Neuronal stem cell (in vitro differentiated cells): ENCODE data around the gene IFT25.

Source experiments
- DNase-seq: peaks from one replicate; pipeline ENCODE4 v3.0.0-alpha.2; 2013; ENCODE audit warnings: low spot score
- H2AFZ ChIP-seq: one replicate; pipeline ENCODE4 v1.6.1; 2013; ENCODE audit warnings: mild to moderate bottlenecking, low read length, inconsistent platforms
- H2AK5ac ChIP-seq: 2 replicates; pipeline ENCODE4 v1.6.1; 2013; ENCODE audit warnings: low read depth, mild to moderate bottlenecking, inconsistent platforms, low read length, moderate library complexity, mixed read lengths
- H2BK120ac ChIP-seq: 2 replicates; pipeline ENCODE4 v1.6.1; 2013; ENCODE audit warnings: low read depth, mild to moderate bottlenecking, inconsistent platforms, low read length, moderate library complexity, mixed read lengths
- H2BK12ac ChIP-seq: one replicate; pipeline ENCODE4 v1.6.1; 2013; ENCODE audit warnings: low read length, inconsistent platforms
- H2BK15ac ChIP-seq: 2 replicates; pipeline ENCODE4 v1.6.1; 2013; ENCODE audit warnings: mild to moderate bottlenecking, low read length, inconsistent platforms, mixed read lengths
- H2BK5ac ChIP-seq: one replicate; pipeline ENCODE4 v1.6.1; 2013; ENCODE audit warnings: inconsistent platforms, mild to moderate bottlenecking, low read length, moderate library complexity
- H3K14ac ChIP-seq: one replicate; pipeline ENCODE4 v1.6.1; 2013; ENCODE audit warnings: low read length, inconsistent platforms
- H3K18ac ChIP-seq: 2 replicates; pipeline ENCODE4 v1.6.1; 2013; ENCODE audit warnings: low read length, inconsistent platforms
- H3K23ac ChIP-seq: 2 replicates; pipeline ENCODE4 v1.6.1; 2013; ENCODE audit warnings: low read depth, mild to moderate bottlenecking, mixed read lengths, low read length, inconsistent platforms; ENCODE audit not compliant: poor library complexity
- H3K27ac ChIP-seq: replicated peaks from 3 replicates; pipeline ENCODE4 v1.5.1; 2013; ENCODE audit warnings: low read length, inconsistent platforms
- H3K27me3 ChIP-seq, 3 experiments: 2 replicates each; pipeline ENCODE4 v1.6.1; 2013; ENCODE audit warnings: low read length in 3 of 3, mild to moderate bottlenecking in 2 of 3, inconsistent platforms in 1 of 3, low read depth in 1 of 3, mixed read lengths in 1 of 3, moderate library complexity in 1 of 3; ENCODE audit not compliant: control insufficient read depth in 3 of 3, insufficient read depth in 3 of 3
- H3K36me3 ChIP-seq, 2 donors: replicated peaks in 1 of 2; 2 replicates each; pipeline ENCODE4 v1.6.1; 2013; ENCODE audit warnings: low read length in 2 of 2; ENCODE audit not compliant: control insufficient read depth in 2 of 2, insufficient read depth in 2 of 2
- H3K4ac ChIP-seq: 2 replicates; pipeline ENCODE4 v1.6.1; 2013; ENCODE audit warnings: inconsistent platforms, mild to moderate bottlenecking, low read length, moderate library complexity
- H3K4me1 ChIP-seq, 2 donors: 1 replicate in 1 of 2; 2 replicates in 1 of 2; pipeline ENCODE4 v1.6.1; 2013; ENCODE audit warnings: low read length in 2 of 2, low read depth in 1 of 2; ENCODE audit not compliant: control insufficient read depth in 2 of 2, insufficient read depth in 1 of 2
- H3K4me2 ChIP-seq: one replicate; pipeline ENCODE4 v1.6.1; 2013; ENCODE audit warnings: mild to moderate bottlenecking, low read length, inconsistent platforms; ENCODE audit not compliant: insufficient read depth, poor library complexity, severe bottlenecking
- H3K4me3 ChIP-seq, 2 donors: 2 replicates each; pipeline ENCODE4 v1.5.1; 2013; ENCODE audit warnings: low read length in 2 of 2, mild to moderate bottlenecking in 2 of 2, inconsistent platforms in 1 of 2, moderate library complexity in 1 of 2
- H3K79me1 ChIP-seq: one replicate; pipeline ENCODE4 v1.6.1; 2013; ENCODE audit warnings: low read depth, mild to moderate bottlenecking, inconsistent platforms, low read length, moderate library complexity
- H3K9ac ChIP-seq: one replicate; pipeline ENCODE4 v1.6.1; 2013; ENCODE audit warnings: mild to moderate bottlenecking, low read depth, low read length, inconsistent platforms; ENCODE audit not compliant: poor library complexity
- H3K9me3 ChIP-seq, 2 donors: replicated peaks in 1 of 2; 2 replicates each; pipeline versions ENCODE3 to v1.6.1; 2013; ENCODE audit warnings: low read length in 2 of 2, mild to moderate bottlenecking in 2 of 2, inconsistent platforms in 1 of 2, low read depth in 1 of 2, mixed read lengths in 1 of 2, moderate library complexity in 1 of 2; ENCODE audit not compliant: control insufficient read depth in 2 of 2, insufficient read depth in 1 of 2
- H4K8ac ChIP-seq: one replicate; pipeline ENCODE4 v1.6.1; 2013; ENCODE audit warnings: low read depth, mild to moderate bottlenecking, inconsistent platforms, low read length, moderate library complexity
- H4K91ac ChIP-seq: one replicate; pipeline ENCODE4 v1.6.1; 2013; ENCODE audit warnings: low read length, low read depth, mild to moderate bottlenecking, inconsistent platforms; ENCODE audit not compliant: poor library complexity
- WGBS, 2 donors: extraction: QIAGEN DNeasy Blood & Tissue Kit; methylation state at CpG; one replicate each; pipeline ENCODE4 v1.1.7; 2013; ENCODE audit warnings: missing lambda C conversion rate in 2 of 2, mixed read lengths in 1 of 2; ENCODE audit not compliant: insufficient read length in 2 of 2, insufficient replicate concordance in 1 of 2; ENCODE audit errors: extremely low coverage in 2 of 2; 5-methylcytosine and 5-hydroxymethylcytosine counted together

The IFT25 gene

DNA sequence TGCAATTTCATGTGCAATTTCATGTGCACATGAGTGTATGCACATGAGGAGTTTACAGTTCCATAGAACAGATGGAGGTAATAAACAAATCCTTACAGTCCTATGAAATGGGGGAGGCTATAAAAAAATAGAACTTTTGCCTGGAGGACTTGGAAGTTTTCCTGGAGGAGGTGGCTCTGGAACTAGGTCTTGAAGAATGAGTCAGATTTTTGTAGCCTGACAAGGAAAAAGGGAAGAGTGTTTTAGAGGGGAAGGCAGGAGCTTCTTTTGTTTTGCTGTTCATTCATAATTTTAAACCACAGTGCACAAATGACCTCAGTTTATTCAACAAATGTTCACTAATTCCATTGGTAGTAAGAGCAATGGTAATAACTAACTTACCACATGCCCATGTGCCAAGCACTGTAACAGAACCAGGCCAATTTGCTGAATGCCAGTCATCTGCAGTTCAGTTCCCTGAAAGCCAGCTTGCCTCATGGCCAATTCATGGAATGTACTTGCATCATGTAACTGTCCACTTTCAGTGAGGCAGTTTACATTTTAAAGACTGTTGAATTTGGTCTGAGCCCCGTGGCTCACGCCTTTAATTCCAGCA lies 48.8 kb downstream of the IFT25 start:
- Histone ChIP-seq H3K4me1 (peaks cover 0 to 1% of the 10 kb centered on the region in 2 donors), H3K18ac (no peak overlapping the region), H4K91ac (no peak overlapping the region), H2AFZ (no peak overlapping the region), H3K27me3 (no peaks in the 10 kb centered on the region), H3K14ac (no peak overlapping the region), H2BK12ac (no peak overlapping the region), H2BK15ac (no peak overlapping the region), H4K8ac (no peak overlapping the region), H3K4me3 (no peak overlapping the region), H3K9me3 (no peaks in the 10 kb centered on the region), H2BK120ac (no peak overlapping the region), H3K23ac (no peak overlapping the region), H3K79me1 (no peaks in the 10 kb centered on the region), H2BK5ac (no peak overlapping the region), H3K36me3 (no peaks in the 10 kb centered on the region), H3K4me2 (no peak overlapping the region), H3K4ac (no peak overlapping the region), H3K27ac (no peak overlapping the region), H2AK5ac (no peak overlapping the region), H3K9ac (no peak overlapping the region)
- DNase-seq = no peak
- no CpG with 5 or more reads among the region's 2 CpGs for whole genome bisulfite sequencing, 2 donors

GRCh38 chr1:53895421-53895820 lies 50.1 kb downstream of the IFT25 start:
- Histone ChIP-seq H3K4me2 (no peak overlapping the region), H2BK15ac (no peak overlapping the region), H3K4me3 (no peak overlapping the region), H3K14ac (no peak overlapping the region), H2AFZ (no peak overlapping the region), H2AK5ac (no peak overlapping the region), H2BK5ac (no peak overlapping the region), H4K91ac (no peak overlapping the region), H3K4me1 (peaks cover 0 to 1% of the 10 kb centered on the region in 2 donors), H3K9me3 (no peaks in the 10 kb centered on the region), H3K18ac (no peak overlapping the region), H3K79me1 (no peaks in the 10 kb centered on the region), H2BK12ac (no peak overlapping the region), H3K4ac (no peak overlapping the region), H3K36me3 (no peaks in the 10 kb centered on the region), H3K23ac (no peak overlapping the region), H3K9ac (no peak overlapping the region), H3K27me3 (no peaks in the 10 kb centered on the region), H3K27ac (no peak overlapping the region), H2BK120ac (no peak overlapping the region), H4K8ac (no peak overlapping the region)
- DNase-seq = no peak
- WGBS, 2 donors = no CpG with 5 or more reads among the region's 6 CpGs

DNA sequence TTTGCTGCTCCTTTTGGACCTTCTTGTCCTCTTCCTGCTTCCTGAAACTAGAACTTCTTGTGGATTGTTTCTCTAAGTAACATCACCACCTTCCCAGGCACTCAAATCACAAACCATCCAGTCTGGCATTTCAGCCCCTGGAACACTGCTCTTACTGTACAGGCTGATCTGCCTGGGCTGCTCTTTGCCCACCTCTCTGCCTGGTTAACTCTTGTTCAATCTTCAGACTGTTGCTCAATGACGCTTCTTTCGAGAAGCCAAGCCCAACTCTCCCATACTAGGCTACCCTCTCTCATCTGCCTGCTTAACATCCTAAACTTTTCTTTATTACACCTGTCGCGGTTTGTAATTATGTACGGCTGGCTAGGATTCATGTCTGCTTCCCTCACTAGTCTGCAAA lies 50.9 kb downstream of the IFT25 start:
- H4K8ac ChIP-seq = no peak overlapping the region
- no peak overlapping the region for H3K4me2 ChIP-seq
- no peaks in the 10 kb centered on the region for H3K79me1 ChIP-seq
- no peak overlapping the region for H3K9ac ChIP-seq
- no peak overlapping the region for H2BK15ac ChIP-seq
- DNase-seq = no peak
- no CpG with 5 or more reads among the region's 5 CpGs for WGBS, 2 donors
- no peaks in the 10 kb centered on the region for H3K36me3 ChIP-seq
- H3K18ac ChIP-seq = no peak overlapping the region
- no peak overlapping the region for H2BK120ac ChIP-seq
- H2AFZ ChIP-seq = no peak overlapping the region
- no peak overlapping the region for H2BK12ac ChIP-seq
- no peak overlapping the region for H3K4me3 ChIP-seq
- peaks cover 0 to 1% of the 10 kb centered on the region in 2 donors for H3K4me1 ChIP-seq
- no peak overlapping the region for H3K23ac ChIP-seq
- H3K27me3 ChIP-seq = no peaks in the 10 kb centered on the region
- H3K14ac ChIP-seq = no peak overlapping the region
- no peak overlapping the region for H3K27ac ChIP-seq
- no peak overlapping the region for H2BK5ac ChIP-seq
- no peak overlapping the region for H3K4ac ChIP-seq
- H2AK5ac ChIP-seq = no peak overlapping the region
- H4K91ac ChIP-seq = no peak overlapping the region
- no peaks in the 10 kb centered on the region for H3K9me3 ChIP-seq

- no CpG with 5 or more reads among the region's 14 CpGs for WGBS, 2 donors
- no peak within 1 kb of the TSS for H4K8ac ChIP-seq
- no peak within 1 kb of the TSS for H4K91ac ChIP-seq
- no peak within 1 kb of the TSS for H2BK5ac ChIP-seq
- no peak within 1 kb of the TSS for H3K4me2 ChIP-seq
- H3K4me1 ChIP-seq = peaks cover 1 to 2% of the 10 kb centered on the region in 2 donors
- H3K4ac ChIP-seq = no peak within 1 kb of the TSS
- no peak within 1 kb of the TSS for H3K14ac ChIP-seq
- no peaks in the 10 kb centered on the region for H3K9me3 ChIP-seq
- no peak within 1 kb of the TSS for H2AFZ ChIP-seq
- no peak within 1 kb of the TSS for H2AK5ac ChIP-seq
- H3K36me3 ChIP-seq = no peaks in the 10 kb centered on the region
- H3K23ac ChIP-seq = no peak within 1 kb of the TSS
- peaks cover 2% of the 10 kb centered on the region for H3K79me1 ChIP-seq
- H3K9ac ChIP-seq = no peak within 1 kb of the TSS
- H3K4me3 ChIP-seq = no peak within 1 kb of the TSS
- H2BK120ac ChIP-seq = no peak within 1 kb of the TSS
- no peak for DNase-seq
- H3K27ac ChIP-seq = no peak within 1 kb of the TSS
- no peak within 1 kb of the TSS for H3K18ac ChIP-seq
- no peak within 1 kb of the TSS for H2BK12ac ChIP-seq
- H2BK15ac ChIP-seq = no peak within 1 kb of the TSS
- no peaks in the 10 kb centered on the region for H3K27me3 ChIP-seq
Measured at GRCh38 chr1:53893999-53894636, 51.4 kb downstream of the IFT25 start, which contains the start of gene DIO1. TSS of gene DIO1 (plus strand) at chr1:53894187. CDS start at chr1:53894211, 24 bp downstream.
